ENCODE results near the gene RBM17.
"Not testable (repeated sequence)": the region's sequence is repeated elsewhere in the genome, so short reads cannot be mapped to it uniquely, and the experiment has no call there.

RBM17 gene

GRCh38 chr10:6114805-6115341, 26.0 kb downstream of the RBM17 start:
- DNase-seq = peak; percentile 12

- no peak for DNase-seq
Observed at GRCh38 chr10:6115411-6115810, 26.6 kb downstream of the RBM17 start.

GRCh38 chr10:6115824-6116350, 27.1 kb downstream of the RBM17 start:
- DNase-seq = no peak

- no peak for DNase-seq
Observed at GRCh38 chr10:6116806-6117205, 28.0 kb downstream of the RBM17 start.

- DNase-seq = no peak
Observed at GRCh38 chr10:6117711-6118110, 28.9 kb downstream of the RBM17 start.

- DNase-seq = peak; percentile 58
Observed at GRCh38 chr10:6119423-6119822, 30.6 kb downstream of the RBM17 start.

- no peak for DNase-seq
Observed at GRCh38 chr10:6119962-6120361, 31.1 kb downstream of the RBM17 start.

GRCh38 chr10:6120691-6121090, 31.9 kb downstream of the RBM17 start:
- no peak for DNase-seq

GRCh38 chr10:6121146-6121545, 32.3 kb downstream of the RBM17 start:
- no peak for DNase-seq

GRCh38 chr10:6123532-6123931, 34.7 kb downstream of the RBM17 start:
- no peak for DNase-seq

- DNase-seq = no peak
Observed at GRCh38 chr10:6124666-6125065, 35.8 kb downstream of the RBM17 start.

GRCh38 chr10:6127461-6127860, 38.6 kb downstream of the RBM17 start:
- DNase-seq = not testable (repeated sequence)

GRCh38 chr10:6128087-6128486, 39.3 kb downstream of the RBM17 start:
- no peak for DNase-seq

GRCh38 chr10:6128591-6129251, 39.9 kb downstream of the RBM17 start:
- no peak for DNase-seq

GRCh38 chr10:6130848-6131470, 42.1 kb downstream of the RBM17 start:
- no peak for DNase-seq

- DNase-seq = no peak
Observed at GRCh38 chr10:6133331-6134098, 44.7 kb downstream of the RBM17 start.

GRCh38 chr10:6134099-6134823, 45.4 kb downstream of the RBM17 start:
- DNase-seq = no peak

GRCh38 chr10:6135039-6135438, 46.2 kb downstream of the RBM17 start:
- no peak for DNase-seq

GRCh38 chr10:6135589-6136168, 46.8 kb downstream of the RBM17 start:
- DNase-seq = no peak

GRCh38 chr10:6136215-6137201, 47.7 kb downstream of the RBM17 start:
- DNase-seq = peak; percentile 42

GRCh38 chr10:6138456-6138855, 49.6 kb downstream of the RBM17 start:
- no peak for DNase-seq
